ENCODE measurements around the gene GNG2.

DNA sequence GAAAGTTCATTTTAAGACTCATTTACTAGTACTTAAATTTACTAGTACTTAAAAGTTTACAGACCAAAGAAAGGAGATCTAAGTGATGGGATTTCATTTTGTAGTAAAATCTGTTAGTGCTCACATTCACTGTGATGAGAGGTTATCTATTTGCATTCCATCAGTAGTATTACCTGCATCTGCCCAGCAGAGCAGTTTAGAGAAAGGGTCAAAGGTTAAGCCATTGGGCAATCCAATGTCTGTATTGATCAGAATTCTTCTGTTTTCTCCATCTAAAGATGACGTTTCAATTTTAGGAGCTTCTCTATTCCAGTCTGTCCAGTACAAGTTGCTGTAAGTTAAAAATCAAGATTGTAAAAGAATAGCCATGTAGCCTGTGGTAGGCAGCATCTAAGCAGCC is 147.2 kb downstream of the GNG2 start:
- TF ChIP-seq, protein P1, sequence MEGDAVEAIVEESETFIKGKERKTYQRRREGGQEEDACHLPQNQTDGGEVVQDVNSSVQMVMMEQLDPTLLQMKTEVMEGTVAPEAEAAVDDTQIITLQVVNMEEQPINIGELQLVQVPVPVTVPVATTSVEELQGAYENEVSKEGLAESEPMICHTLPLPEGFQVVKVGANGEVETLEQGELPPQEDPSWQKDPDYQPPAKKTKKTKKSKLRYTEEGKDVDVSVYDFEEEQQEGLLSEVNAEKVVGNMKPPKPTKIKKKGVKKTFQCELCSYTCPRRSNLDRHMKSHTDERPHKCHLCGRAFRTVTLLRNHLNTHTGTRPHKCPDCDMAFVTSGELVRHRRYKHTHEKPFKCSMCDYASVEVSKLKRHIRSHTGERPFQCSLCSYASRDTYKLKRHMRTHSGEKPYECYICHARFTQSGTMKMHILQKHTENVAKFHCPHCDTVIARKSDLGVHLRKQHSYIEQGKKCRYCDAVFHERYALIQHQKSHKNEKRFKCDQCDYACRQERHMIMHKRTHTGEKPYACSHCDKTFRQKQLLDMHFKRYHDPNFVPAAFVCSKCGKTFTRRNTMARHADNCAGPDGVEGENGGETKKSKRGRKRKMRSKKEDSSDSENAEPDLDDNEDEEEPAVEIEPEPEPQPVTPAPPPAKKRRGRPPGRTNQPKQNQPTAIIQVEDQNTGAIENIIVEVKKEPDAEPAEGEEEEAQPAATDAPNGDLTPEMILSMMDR (IDR thresholded peaks at IDR 0.05), result no peak
- TF ChIP-seq POLR2A (IDR thresholded peaks at IDR 0.05), result no peak
